HG02973 (cell line): ENCODE measurements around the gene RAD51B.
"Not testable (repeated sequence)": the region's sequence is repeated elsewhere in the genome, so short reads cannot be mapped to it uniquely, and the experiment has no call there.

Experiments used
- ATAC-seq: cut with Tn5 transposase; IDR thresholded peaks from one replicate; pipeline ENCODE4 v1.9.1; 2021; ENCODE audit warnings: moderate library complexity; ENCODE audit not compliant: unreplicated experiment

Gene RAD51B

GRCh38 chr14:68166731-68167382, 347.3 kb downstream of the RAD51B start:
- no peak for ATAC-seq

GRCh38 chr14:68167383-68168087, 348.0 kb downstream of the RAD51B start:
- ATAC-seq = no peak

- no peak for ATAC-seq
These were observed 349.0 kb downstream of the RAD51B start for GRCh38 chr14:68168460-68169109.

- ATAC-seq = no peak
These were observed 352.6 kb downstream of the RAD51B start for GRCh38 chr14:68172216-68172615.

GRCh38 chr14:68172627-68173026, 353.0 kb downstream of the RAD51B start:
- ATAC-seq = no peak

GRCh38 chr14:68173227-68173972, 353.8 kb downstream of the RAD51B start:
- ATAC-seq = no peak

- ATAC-seq = no peak
These were observed 354.9 kb downstream of the RAD51B start for GRCh38 chr14:68174446-68174845.

- no peak for ATAC-seq
These were observed 357.1 kb downstream of the RAD51B start for GRCh38 chr14:68176687-68177086.

- no peak for ATAC-seq
These were observed 358.1 kb downstream of the RAD51B start for GRCh38 chr14:68177728-68178127.

GRCh38 chr14:68178282-68178681, 358.7 kb downstream of the RAD51B start:
- no peak for ATAC-seq

GRCh38 chr14:68181519-68182326, 362.1 kb downstream of the RAD51B start:
- no peak for ATAC-seq

GRCh38 chr14:68182492-68182891, 362.9 kb downstream of the RAD51B start:
- peak; percentile 88 for ATAC-seq

- ATAC-seq = not testable (repeated sequence)
These were observed 367.1 kb downstream of the RAD51B start for GRCh38 chr14:68186500-68187276.

GRCh38 chr14:68188174-68188573, 368.6 kb downstream of the RAD51B start:
- no peak for ATAC-seq

GRCh38 chr14:68190032-68190431, 370.5 kb downstream of the RAD51B start:
- no peak for ATAC-seq

- no peak for ATAC-seq
These were observed 372.2 kb downstream of the RAD51B start for GRCh38 chr14:68191567-68192321.

- no peak for ATAC-seq
These were observed 373.4 kb downstream of the RAD51B start for GRCh38 chr14:68192935-68193334.

GRCh38 chr14:68193970-68194681, 374.5 kb downstream of the RAD51B start:
- no peak for ATAC-seq
